GM10266 (cell line): ENCODE data around the gene ZNF736.

Experiments used
- DNase-seq: peaks from one replicate; pipeline ENCODE4 v3.0.0; 2012; ENCODE audit errors: extremely low spot score
- CTCF ChIP-seq: IDR thresholded peaks from 2 replicates; pipeline ENCODE4 v1.5.1; 2012; ENCODE audit warnings: mild to moderate bottlenecking, low read depth; ENCODE audit not compliant: control insufficient read depth, insufficient read depth; ENCODE audit errors: missing control alignments

The ZNF736 gene

GRCh38 chr7:64359543-64359942 lies 45.8 kb downstream of the ZNF736 start:
- no peak for DNase-seq
- no peak for TF ChIP-seq CTCF

- TF ChIP-seq CTCF: no peak
- no peak for DNase-seq
These were observed 57.4 kb downstream of the ZNF736 start for GRCh38 chr7:64371116-64371515.

- DNase-seq: no peak
- TF ChIP-seq CTCF: no peak
These were observed 59.3 kb downstream of the ZNF736 start for GRCh38 chr7:64373017-64373416.

- no peak for TF ChIP-seq CTCF
These were observed 86.6 kb downstream of the ZNF736 start for GRCh38 chr7:64400401-64400800.

More at GRCh38 chr7:64400401-64400800, 86.6 kb downstream of the ZNF736 start:
- DNase-seq: no peak
